ENCODE results near the gene MTMR12.
"Not testable (repeated sequence)": the region's sequence is repeated elsewhere in the genome, so short reads cannot be mapped to it uniquely, and the experiment has no call there.

MTMR12 gene

GRCh38 chr5:32297181-32298058 lies 15.3 kb downstream of the MTMR12 start:
- DNase-seq = no peak

GRCh38 chr5:32295966-32296772 lies 16.6 kb downstream of the MTMR12 start:
- DNase-seq = not testable (repeated sequence)

- DNase-seq = no peak
These were observed 21.1 kb downstream of the MTMR12 start for GRCh38 chr5:32291591-32291990.

- DNase-seq = no peak
These were observed 21.8 kb downstream of the MTMR12 start for GRCh38 chr5:32290922-32291321.

GRCh38 chr5:32290501-32290900 lies 22.2 kb downstream of the MTMR12 start:
- DNase-seq = not testable (repeated sequence)

DNA sequence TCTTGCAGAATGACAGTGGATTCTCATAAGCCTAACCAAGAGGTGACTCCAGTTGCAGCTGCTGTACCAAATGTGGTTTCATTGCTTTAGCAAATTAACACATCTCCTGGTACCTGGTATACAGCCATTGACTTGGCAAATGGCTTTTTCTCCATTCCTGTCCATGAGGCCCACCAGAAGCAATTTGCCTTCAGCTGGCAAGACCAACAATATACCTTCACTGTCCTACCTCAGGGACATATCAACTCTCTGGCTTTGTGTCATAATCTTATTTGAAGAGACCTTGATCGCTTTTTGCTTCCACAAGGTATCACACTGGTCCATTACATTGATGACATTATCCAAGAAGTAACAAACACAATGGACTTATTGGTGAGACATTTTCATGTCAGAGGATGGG lies 22.8 kb downstream of the MTMR12 start:
- DNase-seq = not testable (repeated sequence)

DNA sequence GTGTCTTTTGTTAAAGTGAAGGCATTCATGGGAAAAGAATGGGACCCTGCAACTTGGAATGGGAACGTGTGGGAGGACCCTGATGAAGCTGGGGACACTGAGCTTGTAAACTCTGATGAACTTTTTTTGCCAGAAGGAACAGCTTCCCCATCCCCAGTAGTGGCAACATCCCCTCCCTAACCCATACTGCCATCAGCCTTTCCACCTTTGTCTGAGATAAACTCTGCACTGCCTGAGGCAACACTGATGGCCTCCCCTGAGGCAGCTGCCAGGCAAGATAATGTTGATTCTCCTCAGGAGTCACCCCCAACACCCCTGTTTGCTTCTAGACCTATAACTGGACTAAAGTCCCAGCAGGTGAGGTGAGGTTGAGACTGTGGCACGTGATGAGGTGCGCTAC lies 24.6 kb downstream of the MTMR12 start:
- DNase-seq = not testable (repeated sequence)

- DNase-seq = not testable (repeated sequence)
These were observed 25.2 kb downstream of the MTMR12 start for GRCh38 chr5:32287525-32287924.

DNA sequence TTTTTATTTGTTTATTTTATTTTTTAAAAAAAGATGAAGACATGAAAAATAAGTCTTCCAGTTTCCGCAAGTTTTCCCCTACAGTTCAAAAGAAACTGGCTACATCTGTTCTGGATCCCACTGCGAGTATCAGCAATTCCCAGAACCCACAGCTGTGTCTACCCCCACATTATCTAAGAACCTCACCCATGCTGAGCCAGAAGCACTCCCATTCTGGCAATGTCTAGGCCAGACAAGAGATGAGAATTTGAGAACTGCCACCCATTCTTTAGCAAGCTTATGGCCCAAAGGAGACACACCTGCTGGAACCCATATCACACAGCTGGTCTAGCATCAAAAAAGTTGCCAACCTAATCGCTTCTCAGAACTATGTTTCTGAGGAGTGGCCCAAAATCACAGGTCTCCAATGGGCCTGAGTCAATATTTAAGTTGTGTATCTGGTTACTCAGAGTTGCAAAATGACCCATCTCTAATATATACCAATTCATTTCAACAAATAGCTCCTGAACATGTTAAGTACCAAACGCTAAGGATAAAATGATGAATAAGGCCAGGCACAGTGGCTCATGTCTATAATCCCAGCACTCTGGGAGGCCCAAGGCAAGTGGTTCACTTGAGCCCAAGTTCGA lies 27.1 kb downstream of the MTMR12 start:
- DNase-seq = no peak

DNA sequence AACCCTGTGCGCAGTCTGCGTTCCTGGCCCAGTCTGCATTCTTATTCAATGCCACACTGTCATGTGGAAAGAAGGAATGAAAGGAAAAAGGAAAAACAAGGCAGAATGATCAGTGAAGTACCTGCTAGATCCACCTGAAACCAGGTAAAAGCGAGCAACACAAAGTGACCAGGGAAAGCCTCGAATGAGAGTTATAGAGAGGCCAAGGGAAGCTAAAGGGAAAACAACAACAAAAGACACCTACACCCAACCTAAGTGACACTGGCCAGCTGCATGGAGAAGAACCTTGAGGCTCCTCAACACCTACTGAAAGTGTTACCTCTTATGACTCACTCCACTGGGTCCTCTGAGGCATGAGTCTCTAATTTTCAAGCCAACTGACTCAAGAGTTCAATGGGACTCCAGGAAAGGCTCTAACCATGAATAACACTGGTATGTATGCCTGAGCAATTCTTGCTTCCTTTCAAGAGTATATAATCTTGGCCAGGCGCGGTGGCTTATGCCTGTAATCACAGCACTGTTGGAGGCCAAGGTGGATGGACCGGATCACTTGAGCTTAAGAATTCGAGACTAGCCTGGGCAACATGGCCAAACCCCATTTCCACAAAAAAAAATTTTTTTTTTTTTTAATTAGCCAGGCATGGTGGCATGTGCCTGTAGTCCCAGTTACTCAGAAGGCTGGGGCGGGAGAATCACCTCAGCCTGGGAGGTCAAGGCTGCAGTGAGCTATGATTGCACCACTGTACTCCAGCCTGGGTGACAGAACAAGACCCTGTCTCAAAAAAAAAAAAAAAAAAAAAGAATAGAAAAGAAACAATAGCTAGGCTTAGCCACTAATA lies 29.0 kb downstream of the MTMR12 start:
- DNase-seq = no peak

DNA sequence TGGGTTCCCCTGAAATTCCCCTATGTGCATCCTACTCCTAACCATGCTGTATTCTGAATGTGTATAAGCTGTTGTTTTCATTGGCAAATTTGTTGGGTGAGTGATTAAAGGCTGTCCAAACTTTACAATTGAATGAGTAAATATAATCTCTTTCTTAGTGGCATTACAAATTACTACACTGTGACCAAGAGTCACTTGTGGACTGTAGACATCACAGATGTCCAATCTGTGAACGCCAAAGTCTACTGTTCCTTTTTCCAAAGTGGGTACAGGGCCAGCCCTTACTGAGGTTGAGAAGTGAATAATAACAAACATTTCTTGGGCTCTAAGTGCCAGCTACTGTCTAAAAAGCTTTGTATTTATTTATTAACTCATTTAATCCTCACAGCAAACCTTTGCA lies 29.7 kb downstream of the MTMR12 start:
- no peak for DNase-seq

DNA sequence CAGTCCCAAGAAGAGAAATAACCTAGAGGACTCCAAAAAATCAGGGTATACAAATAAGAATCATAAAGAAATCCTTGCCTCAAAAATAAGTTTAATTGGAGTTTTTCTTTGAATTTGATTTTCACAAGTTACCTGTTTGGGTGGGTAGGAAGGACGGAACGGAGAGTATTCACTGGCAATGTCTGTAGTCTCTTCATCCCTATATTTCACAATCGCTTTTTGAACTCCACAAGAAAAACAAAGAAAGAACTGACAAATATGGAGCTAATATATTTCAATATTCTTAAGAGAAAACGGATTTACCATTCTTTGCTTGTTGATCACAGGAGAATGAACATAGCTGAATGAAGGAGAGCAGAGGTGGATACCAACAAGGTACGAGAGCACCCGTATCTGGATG lies 30.1 kb downstream of the MTMR12 start:
- no peak for DNase-seq

- DNase-seq = not testable (repeated sequence)
These were observed 31.2 kb downstream of the MTMR12 start for GRCh38 chr5:32281378-32282133.

DNA sequence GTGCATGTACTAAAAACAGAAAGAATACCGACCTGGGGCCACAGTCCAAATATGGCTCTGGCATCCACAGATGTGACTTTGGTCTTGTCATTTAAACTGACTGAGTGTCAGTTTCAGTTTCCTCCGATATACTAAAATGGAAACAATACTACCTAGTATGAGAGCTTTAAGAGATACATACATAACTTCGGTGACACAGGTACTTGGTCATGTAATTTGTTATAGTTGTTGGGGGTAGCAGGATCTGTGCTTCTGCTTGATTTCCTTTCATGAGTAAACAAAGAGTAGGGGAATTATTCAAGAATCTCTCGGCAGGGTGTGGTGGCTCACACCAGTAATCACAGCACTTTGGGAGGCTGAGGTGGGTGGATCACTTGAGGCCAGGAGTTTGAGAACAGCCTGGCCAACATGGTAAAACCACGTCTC lies 32.1 kb downstream of the MTMR12 start:
- DNase-seq = no peak

- DNase-seq = no peak
These were observed 33.0 kb downstream of the MTMR12 start for GRCh38 chr5:32279786-32280185.

GRCh38 chr5:32279223-32279622 lies 33.5 kb downstream of the MTMR12 start:
- no peak for DNase-seq

- no peak for DNase-seq
These were observed 34.3 kb downstream of the MTMR12 start for GRCh38 chr5:32278406-32278805.

DNA sequence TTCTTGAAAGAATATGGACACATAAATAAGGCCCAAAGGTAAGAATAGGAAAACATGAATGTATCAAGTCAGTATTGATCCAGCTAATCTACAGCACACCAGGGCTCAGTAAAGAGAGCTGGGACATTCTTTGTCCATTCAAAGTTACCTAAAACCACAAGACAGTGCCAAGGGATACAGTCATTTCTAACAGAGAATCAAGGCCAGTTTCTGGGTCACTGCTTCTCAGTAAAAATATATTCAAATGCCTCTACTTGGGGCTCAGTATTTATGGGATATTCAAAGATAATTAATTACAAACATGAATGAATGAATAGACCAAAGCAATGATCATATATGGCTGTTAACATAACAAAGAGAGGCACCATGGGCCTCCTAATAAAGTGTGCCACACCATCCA lies 34.9 kb downstream of the MTMR12 start:
- DNase-seq = no peak

- no peak for DNase-seq
These were observed 36.4 kb downstream of the MTMR12 start for GRCh38 chr5:32276173-32276853.

- DNase-seq = no peak
These were observed 37.4 kb downstream of the MTMR12 start for GRCh38 chr5:32275396-32275741.

Data from NCI-H2107 (cell line).